Astrocyte (in vitro differentiated cells and primary cell): ENCODE data around the gene P2RY6. TPM values are rescaled to one million over a fixed set of nuclear protein-coding genes. Genes with fewer than 3 reads are reported as not detected.

Source experiments
- DNase-seq: peaks from one replicate; pipeline ENCODE4 v3.0.0-alpha.2; 2010; ENCODE audit warnings: low read depth
- FAIRE-seq: peaks from 2 replicates; lab custom pipeline; 2011; peaks lifted over from hg19 to GRCh38; lab: Jason Lieb, UNC
- H2AFZ ChIP-seq: 2 replicates; pipeline ENCODE4 v1.6.0; 2012; ENCODE audit warnings: low read depth, low read length, inconsistent platforms
- H3K27ac ChIP-seq: 2 replicates; pipeline ENCODE4 v1.5.1; 2011; ENCODE audit warnings: low read depth, low read length, inconsistent platforms
- H3K27me3 ChIP-seq: 2 replicates; pipeline ENCODE4 v1.6.0; 2011; ENCODE audit warnings: low read length, inconsistent platforms; ENCODE audit not compliant: insufficient read depth
- H3K36me3 ChIP-seq: 2 replicates; pipeline ENCODE4 v1.5.1; 2011; ENCODE audit warnings: low read length, inconsistent platforms; ENCODE audit not compliant: insufficient read depth
- H3K4me1 ChIP-seq: 2 replicates; pipeline ENCODE4 v1.5.1; 2011; ENCODE audit warnings: low read length, inconsistent platforms; ENCODE audit not compliant: insufficient read depth
- H3K4me2 ChIP-seq: 2 replicates; pipeline ENCODE4 v1.6.0; 2012; ENCODE audit warnings: low read length, inconsistent platforms
- H3K4me3 ChIP-seq: 2 replicates; pipeline ENCODE4 v1.5.1; 2011; ENCODE audit warnings: low read depth, mild to moderate bottlenecking, low read length, inconsistent platforms; ENCODE audit not compliant: insufficient read depth
- H3K79me2 ChIP-seq: 2 replicates; pipeline ENCODE4 v1.6.0; 2012; ENCODE audit warnings: mild to moderate bottlenecking, low read length, inconsistent platforms; ENCODE audit not compliant: insufficient read depth
- H3K9ac ChIP-seq: 2 replicates; pipeline ENCODE4 v1.6.0; 2012; ENCODE audit warnings: mild to moderate bottlenecking, low read length, inconsistent platforms
- H3K9me3 ChIP-seq: 2 replicates; pipeline ENCODE4 v1.5.1; 2012; ENCODE audit warnings: low read depth, mild to moderate bottlenecking, low read length, inconsistent platforms; ENCODE audit not compliant: insufficient read depth
- H4K20me1 ChIP-seq: 2 replicates; pipeline ENCODE4 v1.6.0; 2012; ENCODE audit warnings: low read length, inconsistent platforms; ENCODE audit not compliant: insufficient read depth
- H3K27ac Mint-ChIP-seq: one replicate; pipeline ENCODE4 v1.8.0; 2021; ENCODE audit warnings: mild to moderate bottlenecking, mixed read lengths; ENCODE audit not compliant: unreplicated experiment
- H3K27me3 Mint-ChIP-seq: one replicate; pipeline ENCODE4 v1.8.0; 2021; ENCODE audit warnings: low read depth, mixed read lengths; ENCODE audit not compliant: unreplicated experiment
- H3K36me3 Mint-ChIP-seq: one replicate; pipeline ENCODE4 v1.8.0; 2021; ENCODE audit warnings: low read depth, mixed read lengths; ENCODE audit not compliant: unreplicated experiment
- H3K4me1 Mint-ChIP-seq: one replicate; pipeline ENCODE4 v1.8.0; 2021; ENCODE audit warnings: low read depth, mixed read lengths; ENCODE audit not compliant: unreplicated experiment
- H3K4me3 Mint-ChIP-seq: one replicate; pipeline ENCODE4 v1.8.0; 2021; ENCODE audit warnings: mild to moderate bottlenecking, moderate library complexity, mixed read lengths; ENCODE audit not compliant: unreplicated experiment
- H3K9me3 Mint-ChIP-seq: one replicate; pipeline ENCODE4 v1.8.0; 2021; ENCODE audit warnings: mild to moderate bottlenecking, mixed read lengths; ENCODE audit not compliant: unreplicated experiment
- EZH2 ChIP-seq: IDR thresholded peaks from 2 replicates; pipeline ENCODE4 v1.6.1; 2012; ENCODE audit warnings: mild to moderate bottlenecking, low read length, inconsistent platforms; ENCODE audit not compliant: insufficient read depth
- total RNA-seq: library from RNA; stranded (reverse); gene quantifications from 2 replicates; pipeline ENCODE4 v1.2.1, GENCODE V29; 2021
- TF ChIP-seq, protein P1 (sequence below): IDR thresholded peaks from 2 replicates; pipeline ENCODE4 v1.5.1; 2011; ENCODE audit warnings: low read depth, mild to moderate bottlenecking, inconsistent platforms, low read length, moderate library complexity; ENCODE audit not compliant: insufficient read depth

Gene P2RY6
- total RNA-seq, 1 donor from 2014 or later, result 0.75 TPM

DNA sequence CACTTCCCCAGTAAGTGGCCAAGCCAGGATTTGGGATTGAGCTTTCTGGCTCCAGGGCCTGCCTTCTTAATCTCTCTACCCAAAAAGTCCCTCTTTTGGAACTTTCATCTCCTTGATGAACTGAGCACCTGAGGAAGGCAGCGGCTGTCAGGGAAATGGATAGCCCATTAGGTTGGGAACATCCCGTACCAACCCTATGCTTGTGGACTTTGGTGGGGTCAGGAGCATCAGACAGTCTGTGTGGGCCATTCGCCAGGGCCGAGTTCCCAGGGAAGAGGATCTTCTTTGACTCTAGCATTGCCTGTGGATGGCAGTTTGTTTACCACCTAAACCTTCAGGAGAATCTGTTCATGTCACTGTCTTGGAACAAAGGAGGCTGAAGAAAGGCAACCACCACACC lies 66.1 kb downstream of the P2RY6 start:
- Mint-ChIP-seq H3K9me3 (no peaks in the 10 kb centered on the region), H3K27me3 (no peaks in the 10 kb centered on the region), H3K27ac (no peak overlapping the region), H3K4me1 (peaks cover 37% of the 10 kb centered on the region), H3K36me3 (peaks cover 4% of the 10 kb centered on the region), H3K4me3 (no peak overlapping the region)
- H3K4me1 ChIP-seq, result peaks cover 29% of the 10 kb centered on the region
- H3K4me2 ChIP-seq, result no peak overlapping the region
- TF ChIP-seq EZH2, result no peak
- TF ChIP-seq, protein P1, sequence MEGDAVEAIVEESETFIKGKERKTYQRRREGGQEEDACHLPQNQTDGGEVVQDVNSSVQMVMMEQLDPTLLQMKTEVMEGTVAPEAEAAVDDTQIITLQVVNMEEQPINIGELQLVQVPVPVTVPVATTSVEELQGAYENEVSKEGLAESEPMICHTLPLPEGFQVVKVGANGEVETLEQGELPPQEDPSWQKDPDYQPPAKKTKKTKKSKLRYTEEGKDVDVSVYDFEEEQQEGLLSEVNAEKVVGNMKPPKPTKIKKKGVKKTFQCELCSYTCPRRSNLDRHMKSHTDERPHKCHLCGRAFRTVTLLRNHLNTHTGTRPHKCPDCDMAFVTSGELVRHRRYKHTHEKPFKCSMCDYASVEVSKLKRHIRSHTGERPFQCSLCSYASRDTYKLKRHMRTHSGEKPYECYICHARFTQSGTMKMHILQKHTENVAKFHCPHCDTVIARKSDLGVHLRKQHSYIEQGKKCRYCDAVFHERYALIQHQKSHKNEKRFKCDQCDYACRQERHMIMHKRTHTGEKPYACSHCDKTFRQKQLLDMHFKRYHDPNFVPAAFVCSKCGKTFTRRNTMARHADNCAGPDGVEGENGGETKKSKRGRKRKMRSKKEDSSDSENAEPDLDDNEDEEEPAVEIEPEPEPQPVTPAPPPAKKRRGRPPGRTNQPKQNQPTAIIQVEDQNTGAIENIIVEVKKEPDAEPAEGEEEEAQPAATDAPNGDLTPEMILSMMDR, result no peak
- H4K20me1 ChIP-seq, result peaks cover 95% of the 10 kb centered on the region
- H3K9me3 ChIP-seq, result no peaks in the 10 kb centered on the region
- H3K4me3 ChIP-seq, result no peak overlapping the region
- no peak overlapping the region for H2AFZ ChIP-seq
- peaks cover 7% of the 10 kb centered on the region for H3K36me3 ChIP-seq
- H3K9ac ChIP-seq, result no peak overlapping the region
- FAIRE-seq, result no peak
- no peak for DNase-seq
- no peak overlapping the region for H3K27ac ChIP-seq
- H3K27me3 ChIP-seq, result no peaks in the 10 kb centered on the region
- H3K79me2 ChIP-seq, result peaks cover 86% of the 10 kb centered on the region

DNA sequence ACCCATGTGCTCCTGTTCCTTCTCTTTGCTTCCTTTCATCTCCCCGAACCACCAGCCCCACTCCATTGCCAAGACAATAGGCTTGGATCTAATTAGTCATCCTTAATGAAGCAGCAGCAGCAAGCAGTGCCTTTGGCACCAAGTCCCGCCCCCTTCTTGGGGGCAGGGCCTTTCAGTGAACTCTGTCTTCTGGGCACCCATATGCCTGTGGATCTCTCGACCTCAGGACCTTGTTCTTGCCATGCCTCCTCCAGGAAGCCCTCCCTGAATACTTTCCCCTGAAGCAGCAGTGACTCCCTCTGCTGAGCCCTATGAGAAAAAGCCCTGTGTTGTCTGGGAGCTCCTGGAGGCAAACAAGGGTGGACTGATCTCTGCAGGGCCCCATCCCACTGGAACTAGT lies 68.0 kb downstream of the P2RY6 start:
- Histone ChIP-seq H3K9me3 (no peaks in the 10 kb centered on the region), H3K4me3 (no peak overlapping the region), H3K27me3 (no peaks in the 10 kb centered on the region), H2AFZ (no peak overlapping the region), H3K9ac (no peak overlapping the region), H3K4me1 (peaks cover 19% of the 10 kb centered on the region), H3K27ac (no peak overlapping the region), H3K79me2 (peaks cover 87% of the 10 kb centered on the region), H3K36me3 (peaks cover 7% of the 10 kb centered on the region), H4K20me1 (peaks cover 95% of the 10 kb centered on the region), H3K4me2 (no peak overlapping the region)
- Mint-ChIP-seq H3K27me3 (no peaks in the 10 kb centered on the region), H3K4me1 (peaks cover 24% of the 10 kb centered on the region), H3K36me3 (peaks cover 4% of the 10 kb centered on the region), H3K9me3 (no peaks in the 10 kb centered on the region), H3K27ac (no peak overlapping the region), H3K4me3 (no peak overlapping the region)
- DNase-seq, result no peak
- FAIRE-seq, result no peak
- no peak for TF ChIP-seq EZH2
- TF ChIP-seq, protein P1, result no peak

DNA sequence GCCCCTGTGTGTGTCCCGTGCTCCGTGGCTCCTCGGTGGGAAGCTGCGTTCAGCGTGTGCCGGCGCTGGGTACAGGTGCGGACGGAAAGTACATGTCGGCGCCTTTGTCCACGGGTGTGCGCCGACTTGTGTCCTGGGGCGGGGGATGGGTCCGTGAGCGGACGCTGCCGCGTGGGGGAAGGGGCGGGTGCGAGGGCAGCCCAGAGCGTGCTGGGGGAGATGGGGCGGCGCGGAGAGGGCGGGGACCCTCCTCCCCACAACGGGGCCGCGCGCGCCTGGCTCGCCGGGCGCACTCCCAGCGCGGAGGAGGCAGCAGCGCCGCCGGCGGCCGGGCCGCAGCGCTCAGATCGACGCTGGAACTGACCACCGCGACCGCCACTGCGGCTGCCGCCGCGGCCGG lies 70.5 kb downstream of the P2RY6 start:
- Histone ChIP-seq H3K9me3 (no peaks in the 10 kb centered on the region), H2AFZ (no peak overlapping the region), H3K27me3 (no peaks in the 10 kb centered on the region), H3K9ac (no peak overlapping the region), H3K36me3 (no peaks in the 10 kb centered on the region), H3K27ac (no peak overlapping the region), H3K4me1 (peaks cover 15% of the 10 kb centered on the region), H3K4me2 (peak overlapping the region; percentile 68), H4K20me1 (peaks cover 96% of the 10 kb centered on the region), H3K79me2 (peaks cover 94% of the 10 kb centered on the region), H3K4me3 (no peak overlapping the region)
- H3K9me3 Mint-ChIP-seq, result no peaks in the 10 kb centered on the region
- peaks cover 17% of the 10 kb centered on the region for H3K4me1 Mint-ChIP-seq
- DNase-seq (no peak), FAIRE-seq (no peak)
- TF ChIP-seq, protein P1, result no peak
- TF ChIP-seq EZH2, result no peak
- peak overlapping the region; percentile 78 for H3K27ac Mint-ChIP-seq
- peak overlapping the region; percentile 41 for H3K4me3 Mint-ChIP-seq
- no peaks in the 10 kb centered on the region for H3K27me3 Mint-ChIP-seq
- peaks cover 4% of the 10 kb centered on the region for H3K36me3 Mint-ChIP-seq
